Measurements from ENCODE around the gene ADIPOR1.
A peak's percentile ranks its signal among the peaks of the same experiment; 100 is the strongest.
"Not testable (repeated sequence)": the region's sequence is repeated elsewhere in the genome, so short reads cannot be mapped to it uniquely, and the experiment has no call there.

The ADIPOR1 gene

GRCh38 chr1:202934755-202935154, 23.4 kb downstream of the ADIPOR1 start:
- DNase-seq, result no peak

- no peak for DNase-seq
These were observed 25.6 kb downstream of the ADIPOR1 start for GRCh38 chr1:202932476-202932875.

- peak; percentile 96 for DNase-seq
These were observed 31.3 kb downstream of the ADIPOR1 start, which contains the start of gene KLHL12 for GRCh38 chr1:202926581-202927491. Gene KLHL12 (minus strand): TSS chr1:202927234. CDS start chr1:202925162, 2,072 bp downstream.

DNA sequence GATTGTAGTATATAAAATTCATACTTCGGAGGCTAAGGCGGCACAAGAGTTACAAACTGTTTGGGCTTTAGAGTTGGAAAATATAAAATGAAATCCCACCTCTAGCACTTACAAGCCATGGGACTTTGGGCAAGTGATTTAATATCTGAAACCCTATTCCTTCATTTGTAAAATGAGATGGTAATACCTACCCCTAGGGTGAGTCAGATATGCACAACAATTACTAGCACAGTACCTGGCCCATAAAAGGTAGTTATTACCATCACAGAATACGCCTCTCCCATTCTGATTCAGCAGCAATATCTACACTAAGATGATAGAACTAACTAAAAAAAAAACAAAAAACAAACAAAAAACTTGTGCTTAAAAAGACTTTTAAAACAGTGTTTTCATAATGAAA, 34.6 kb downstream of the ADIPOR1 start:
- DNase-seq, result no peak

DNA sequence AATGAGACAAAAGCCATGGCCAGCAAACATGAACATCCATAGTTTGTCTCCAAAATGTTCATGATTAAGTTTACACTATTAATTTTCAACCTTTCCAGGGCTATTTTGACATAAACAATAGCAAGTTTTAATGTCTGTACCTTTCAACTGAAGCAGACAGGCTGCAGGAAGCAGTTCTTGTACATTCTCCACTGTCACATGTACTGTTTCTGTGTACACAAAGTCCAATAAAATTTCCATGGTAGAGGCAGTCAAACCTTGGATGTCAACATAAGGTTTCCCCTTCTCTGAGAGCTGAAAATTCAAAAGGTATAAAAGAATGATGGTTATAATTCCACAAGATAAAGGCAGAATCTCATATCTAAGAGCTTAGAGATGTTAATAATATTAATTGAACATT, 38.5 kb downstream of the ADIPOR1 start:
- DNase-seq, result no peak

GRCh38 chr1:202915146-202915545, 43.0 kb downstream of the ADIPOR1 start:
- no peak for DNase-seq

DNA sequence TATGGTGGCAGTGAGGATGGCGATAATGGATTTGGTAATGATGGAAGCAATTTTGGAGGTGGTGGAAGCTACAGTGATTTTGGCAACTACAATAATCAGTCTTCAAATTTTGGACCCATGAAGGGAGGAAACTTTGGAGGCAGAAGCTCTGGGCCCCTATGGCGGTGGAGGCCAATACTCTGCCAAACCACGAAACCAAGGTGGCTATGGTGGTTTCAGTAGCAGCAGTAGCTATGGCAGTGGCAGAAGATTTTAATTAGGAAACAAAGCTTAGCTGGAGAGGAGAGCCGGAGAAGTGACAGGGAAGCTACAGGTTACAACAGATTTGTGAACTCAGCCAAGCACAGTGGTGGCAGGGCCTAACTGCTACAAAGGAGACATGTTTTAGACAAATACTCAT, 45.6 kb downstream of the ADIPOR1 start:
- DNase-seq, result not testable (repeated sequence)

- DNase-seq, result no peak
These were observed 48.6 kb downstream of the ADIPOR1 start for GRCh38 chr1:202909494-202909893.

GRCh38 chr1:202908998-202909397, 49.1 kb downstream of the ADIPOR1 start:
- DNase-seq, result no peak

DNA sequence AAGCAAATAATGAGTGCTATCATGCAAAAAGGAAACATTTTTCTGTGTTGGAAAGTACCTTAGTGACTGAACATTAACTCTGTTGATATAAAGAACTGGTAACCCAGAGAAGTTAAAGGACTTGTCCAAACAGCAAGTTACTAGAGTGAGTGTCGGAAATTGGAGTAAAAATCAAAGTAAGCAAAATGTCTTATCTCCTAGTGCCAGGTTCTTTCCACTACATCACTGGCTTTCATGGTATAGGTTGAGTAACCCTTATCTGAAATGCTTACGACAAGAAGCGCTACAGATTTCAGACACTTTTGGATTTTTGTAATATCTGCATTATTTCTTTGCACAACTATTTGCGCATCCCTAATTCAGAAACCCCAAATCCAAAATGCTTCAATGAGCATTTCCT, 52.8 kb downstream of the ADIPOR1 start:
- DNase-seq, result no peak

DNA sequence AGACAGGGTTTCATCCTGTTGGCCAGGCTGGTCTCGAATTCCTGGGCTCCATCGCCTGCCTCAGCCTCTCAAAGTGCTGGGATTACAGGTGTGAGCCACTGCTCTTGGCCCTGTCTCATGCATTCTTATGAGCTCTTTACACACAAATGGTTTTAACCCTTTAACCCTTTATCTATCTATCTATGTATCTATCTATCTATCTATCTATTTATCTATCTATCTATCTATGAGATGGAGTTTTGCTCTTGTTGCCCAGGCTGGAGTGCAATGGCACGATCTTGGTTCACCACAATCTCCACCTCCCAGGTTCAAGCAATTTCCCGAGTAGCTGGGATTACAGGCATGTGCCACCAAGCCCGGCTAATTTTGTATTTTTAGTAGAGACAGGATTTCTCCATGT, 54.3 kb downstream of the ADIPOR1 start:
- not testable (repeated sequence) for DNase-seq

DNA sequence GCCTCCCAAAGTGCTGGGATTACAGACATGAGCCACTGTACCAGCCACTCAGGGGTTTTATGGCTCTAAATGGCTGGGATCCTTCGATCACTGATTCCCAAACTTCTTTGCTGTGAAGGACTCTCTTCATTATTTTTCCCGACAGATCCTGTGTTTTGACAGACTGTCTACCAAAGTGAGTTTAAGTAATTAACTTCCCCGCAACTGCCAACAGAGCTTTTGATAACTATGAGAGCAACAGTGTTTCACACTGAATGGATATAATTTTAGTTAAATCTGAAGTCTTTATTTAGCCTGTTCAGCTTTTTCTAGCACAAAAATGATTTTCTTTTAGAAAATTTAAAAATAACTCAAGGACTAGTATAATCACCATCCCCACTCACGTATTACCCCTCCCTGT, 56.6 kb downstream of the ADIPOR1 start:
- DNase-seq, result no peak

GRCh38 chr1:202892501-202892900, 65.6 kb downstream of the ADIPOR1 start:
- DNase-seq, result no peak
